ENCODE measurements around the gene TXN2.

DNA sequence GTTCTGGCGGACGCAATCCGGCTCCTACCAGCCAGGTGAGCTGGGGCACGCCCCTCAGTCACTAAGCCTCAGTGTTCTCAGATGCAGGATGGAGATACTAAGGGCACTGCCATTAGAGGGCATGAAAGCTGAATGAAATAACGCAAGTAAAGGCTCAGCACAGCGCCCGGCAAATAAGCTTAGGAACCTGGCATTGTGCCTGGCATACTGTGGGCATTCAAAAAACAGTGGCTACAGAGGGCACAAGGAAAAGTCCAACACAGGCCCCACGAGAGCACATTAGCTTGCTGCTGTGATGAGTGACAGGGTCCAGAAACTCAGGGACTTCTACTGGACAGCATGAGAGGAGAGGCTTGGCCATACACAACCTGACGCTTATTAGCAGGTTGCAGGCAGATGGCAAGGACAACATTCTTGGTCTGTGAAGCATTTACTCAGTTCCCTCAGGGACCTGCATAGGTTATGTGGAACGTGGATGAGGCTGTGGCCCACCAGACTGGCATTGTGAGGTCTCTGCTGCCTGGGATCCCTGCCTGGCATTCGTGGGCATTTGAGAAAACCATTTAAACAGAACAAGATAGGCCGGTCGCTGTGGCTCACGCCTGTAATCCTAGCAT is 12.2 kb downstream of the TXN2 start:
- TF ChIP-seq CTCF (conservative IDR thresholded peaks at IDR 0.05; ENCODE audit: low read depth in 2 of 2) = no peak
- TF ChIP-seq JUNB (IDR thresholded peaks at IDR 0.05; ENCODE audit: unreplicated experiment) = no peak

Data from GM23338 (cell line).